ENCODE data around the gene CUL9. TPM values are rescaled to one million over a fixed set of nuclear protein-coding genes. Genes with fewer than 3 reads are reported as not detected.

Gene CUL9
- total RNA-seq, 1 experiment from 2014 or later, result 15.2 TPM

GRCh38 chr6:43264599-43265145 lies 82.7 kb downstream of the CUL9 start:
- Histone ChIP-seq H3K79me1 (ENCODE audit: insufficient read depth, low read depth, low read length, poor library complexity, severe bottlenecking) (no peaks in the 10 kb centered on the region), H2BK120ac (ENCODE audit: low read depth, low read length, poor library complexity, severe bottlenecking) (no peak overlapping the region), H2BK5ac (ENCODE audit: insufficient read length, low read length) (no peak overlapping the region), H2AFZ (ENCODE audit: low read length) (no peak overlapping the region), H4K5ac (ENCODE audit: insufficient read length, low read depth, low read length) (no peak overlapping the region), H3K4me1 (ENCODE audit: insufficient read depth, low read length) (peaks cover 7% of the 10 kb centered on the region; the same call in 1 of the 2 replicates), H3K4ac (ENCODE audit: low read depth, low read length) (no peak overlapping the region), H3K79me2 (ENCODE audit: insufficient read depth, low read length) (no peaks in the 10 kb centered on the region), H3K9ac (ENCODE audit: extremely low read depth, insufficient read length, low read length) (no peak overlapping the region), H3K56ac (ENCODE audit: insufficient read length, low read depth, low read length) (no peak overlapping the region), H3T11ph (ENCODE audit: low read length) (no peak overlapping the region), H4K20me1 (ENCODE audit: control insufficient read depth, insufficient read depth, insufficient read length) (no peaks in the 10 kb centered on the region), H3K9me3 (ENCODE audit: control insufficient read depth, low read depth, low read length) (no peaks in the 10 kb centered on the region), H3K14ac (ENCODE audit: insufficient read depth, low read length) (no peak overlapping the region), H3K23ac (ENCODE audit: insufficient read length, low read depth, low read length) (no peak overlapping the region), H2AK5ac (ENCODE audit: insufficient read length, low read length) (no peak overlapping the region), H3K27ac (ENCODE audit: insufficient read length, low read depth, low read length) (no peak overlapping the region), H3K18ac (ENCODE audit: insufficient read length, low read depth, low read length) (no peak overlapping the region), H4K8ac (replicated peaks; ENCODE audit: insufficient read length, low read depth, low read length) (no peak overlapping the region), H2BK15ac (ENCODE audit: low read depth, low read length) (no peak overlapping the region), H3K23me2 (ENCODE audit: insufficient read length, low read depth, low read length, poor library complexity, severe bottlenecking) (no peaks in the 10 kb centered on the region), H2BK12ac (ENCODE audit: insufficient read length, low read depth, low read length) (no peak overlapping the region), H3K4me2 (ENCODE audit: insufficient read depth, insufficient read length, low read length) (no peak overlapping the region), H4K91ac (ENCODE audit: insufficient read length, low read depth, low read length) (no peak overlapping the region), H3K27me3 (ENCODE audit: insufficient read depth, low read length) (peaks cover 12% of the 10 kb centered on the region), H2BK20ac (ENCODE audit: low read depth, low read length, poor library complexity, severe bottlenecking) (no peak overlapping the region)
- Mint-ChIP-seq H3K27ac (0 out of 7 replicates have a peak overlapping the region, but pooled peaks of 1 of the 3 experiments have one; percentile 63), H3K4me1 (peaks cover 21 to 35% of the 10 kb centered on the region in 2 experiments), H3K4me3 (0 out of 5 replicates have a peak overlapping the region, but pooled peaks of 1 of the 2 experiments have one; percentile 13), H3K27me3 (ENCODE audit: low read depth) (peaks cover 25% of the 10 kb centered on the region), H3K9me3 (no peaks in the 10 kb centered on the region; a peak in 1 of 5 replicates), H3K36me3 (ENCODE audit: insufficient read depth in 1 of 3, low read depth in 3 of 3) (no peaks in the 10 kb centered on the region; a peak in 1 of 7 replicates)
- DNase-seq, result no peak
- no peak for TF ChIP-seq CTCF (conservative IDR thresholded peaks at IDR 0.05)
- no CpG with 5 or more reads among the region's 5 CpGs for WGBS (ENCODE audit: extremely low coverage, insufficient read length, low lambda C conversion rate)
